A673 (cell line): Measurements from ENCODE around the gene RAPGEF4. TPM values are rescaled to one million over a fixed set of nuclear protein-coding genes. Genes with fewer than 3 reads are reported as not detected.

Experiments used
- BruUV-seq: library from RNA; stranded (reverse); fragments of 400-500 nt; replicated peaks from 2 replicates; lab custom pipeline; 2021; lab: Mats Ljungman, UMichigan
- CTCF ChIA-PET: fragments of 300-600 bp; sonication (Branson Sonifier 250); formaldehyde crosslinking; loops from one replicate; lab custom pipeline; 2022; ENCODE audit warnings: antibody characterized with exemption; lab: Charles Lee
- POLR2A ChIA-PET: fragments of 300-600 bp; sonication (Branson Sonifier 250); formaldehyde crosslinking; loops from one replicate; lab custom pipeline; 2022; ENCODE audit warnings: antibody characterized with exemption; ENCODE audit not compliant: low non-redundant PET; lab: Charles Lee
- DNase-seq: peaks from one replicate; pipeline ENCODE4 v3.0.0-alpha.2; 2015; ENCODE audit warnings: low spot score
- H3K27ac ChIP-seq: fragments of 200-600 bp; sonication (generic); 2 replicates; pipeline ENCODE4 v1.5.1; 2016; ENCODE audit warnings: mixed run types, low read depth, mild to moderate bottlenecking, mixed read lengths, antibody characterized with exemption, low read length; ENCODE audit not compliant: poor library complexity, severe bottlenecking
- H3K27me3 ChIP-seq: fragments of 200-600 bp; sonication (generic); replicated peaks from 2 replicates; pipeline ENCODE4 v1.6.1; 2017; ENCODE audit warnings: mixed run types, low read depth, mild to moderate bottlenecking, mixed read lengths, antibody characterized with exemption, low read length; ENCODE audit not compliant: insufficient read depth, poor library complexity
- H3K36me3 ChIP-seq: fragments of 200-600 bp; sonication (generic); 2 replicates; pipeline ENCODE4 v1.6.1; 2016; ENCODE audit warnings: mixed run types, mild to moderate bottlenecking, mixed read lengths, antibody characterized with exemption, low read length; ENCODE audit not compliant: insufficient read depth, poor library complexity, severe bottlenecking
- H3K4me1 ChIP-seq: fragments of 200-600 bp; sonication (generic); 2 replicates; pipeline ENCODE4 v1.6.1; 2017; ENCODE audit warnings: mixed run types, mild to moderate bottlenecking, mixed read lengths, antibody characterized with exemption, low read length; ENCODE audit not compliant: insufficient read depth, poor library complexity, severe bottlenecking
- H3K4me3 ChIP-seq: fragments of 200-600 bp; sonication (generic); 2 replicates; pipeline ENCODE4 v1.5.1; 2016; ENCODE audit warnings: low read depth, mixed run types, mild to moderate bottlenecking, mixed read lengths, low read length; ENCODE audit not compliant: poor library complexity, severe bottlenecking
- H3K9me3 ChIP-seq: fragments of 200-600 bp; sonication (generic); 2 replicates; pipeline ENCODE4 v1.6.1; 2016; ENCODE audit warnings: mixed run types, low read depth, mild to moderate bottlenecking, mixed read lengths, antibody characterized with exemption, low read length; ENCODE audit not compliant: poor library complexity, severe bottlenecking
- CTCF ChIP-seq: fragments of 300-800, 200-600 bp; sonication (generic); conservative IDR thresholded peaks from 2 replicates; pipeline ENCODE4 v1.5.1; 2017; ENCODE audit warnings: low read depth, mild to moderate bottlenecking, antibody characterized with exemption, low read length, moderate library complexity, mixed read lengths
- EZH2 ChIP-seq: fragments of 200-600 bp; sonication (generic); IDR thresholded peaks from 2 replicates; pipeline ENCODE4 v1.6.1; 2017; ENCODE audit warnings: borderline replicate concordance, low read depth, mild to moderate bottlenecking, mixed read lengths, antibody characterized with exemption, low read length; ENCODE audit not compliant: poor library complexity, severe bottlenecking
- intact Hi-C: fragments of 100-400 bp; cut with micrococcal nuclease; formaldehyde crosslinking; loops from one replicate; pipeline ENCODE4 v1.10.0; 2022; ENCODE audit not compliant: unreplicated experiment
- total RNA-seq: library from RNA; stranded (reverse); gene quantifications from 2 replicates; pipeline ENCODE4 v1.2.3, GENCODE V29; 2021

Gene RAPGEF4
- total RNA-seq, 1 experiment from 2014 or later, result 0.26 TPM

- intact Hi-C loops, result no loop called here
- TF ChIP-seq EZH2, result no peak
- Histone ChIP-seq H3K4me3 (no peak overlapping the region), H3K27ac (no peak overlapping the region), H3K9me3 (no peaks in the 10 kb centered on the region), H3K4me1 (no peaks in the 10 kb centered on the region), H3K36me3 (no peaks in the 10 kb centered on the region), H3K27me3 (peaks cover 46% of the 10 kb centered on the region)
- CTCF ChIA-PET, result no interaction called here
- DNase-seq, result no peak
- POLR2A ChIA-PET, result no interaction called here
- no TSS peak for BruUV-seq
These were observed 165.2 kb downstream of the RAPGEF4 start for GRCh38 chr2:172900871-172901270.

- H3K4me3 ChIP-seq, result no peak overlapping the region
- no peak overlapping the region for H3K27ac ChIP-seq
- intact Hi-C loops, result no loop called here
- CTCF ChIA-PET, result no interaction called here
- POLR2A ChIA-PET, result no interaction called here
- DNase-seq, result no peak
- no TSS peak for BruUV-seq
- no peak for TF ChIP-seq EZH2
- no peak for TF ChIP-seq CTCF
- H3K4me1 ChIP-seq, result no peaks in the 10 kb centered on the region
- no peaks in the 10 kb centered on the region for H3K36me3 ChIP-seq
- H3K9me3 ChIP-seq, result no peaks in the 10 kb centered on the region
- peaks cover 35% of the 10 kb centered on the region for H3K27me3 ChIP-seq
These were observed 166.3 kb downstream of the RAPGEF4 start for GRCh38 chr2:172901913-172902312.

DNA sequence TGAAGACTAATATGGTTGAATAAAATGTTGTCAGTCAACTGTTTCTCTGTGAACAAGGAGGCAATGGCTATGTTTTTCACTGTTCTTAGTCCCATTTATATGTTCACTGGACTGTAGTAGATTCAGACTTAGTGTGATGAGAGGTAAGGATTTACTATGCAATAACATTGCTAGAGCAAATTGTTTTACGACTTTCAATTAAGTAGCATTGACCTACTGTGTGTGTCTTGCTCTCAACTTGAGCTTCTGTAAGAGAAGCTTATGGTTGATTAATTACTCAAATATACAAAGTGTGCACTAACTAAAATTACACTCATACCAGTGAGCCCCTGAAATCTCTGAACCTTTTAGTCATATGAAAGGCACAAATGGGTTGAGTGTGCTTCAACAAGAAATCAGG is 168.6 kb downstream of the RAPGEF4 start:
- intact Hi-C loops, result no loop called here
- Histone ChIP-seq H3K4me1 (no peaks in the 10 kb centered on the region), H3K27ac (no peak overlapping the region), H3K9me3 (no peaks in the 10 kb centered on the region), H3K36me3 (no peaks in the 10 kb centered on the region), H3K27me3 (peaks cover 25% of the 10 kb centered on the region), H3K4me3 (no peak overlapping the region)
- ChIA-PET POLR2A (no interaction called here), CTCF (no interaction called here)
- no peak for TF ChIP-seq CTCF
- TF ChIP-seq EZH2, result no peak
- DNase-seq, result no peak
- BruUV-seq, result no TSS peak
